Common myeloid progenitor, CD34-positive (primary cell): ENCODE results near the gene SLC5A4.

Source experiments
- CTCF ChIA-PET: fragments of 350-600 bp; sonication (Branson Sonifier 250); formaldehyde crosslinking; loops from one replicate; lab custom pipeline; 2021; ENCODE audit warnings: antibody characterized with exemption; lab: Charles Lee
- POLR2A ChIA-PET: fragments of 350-600 bp; sonication (Branson Sonifier 250); formaldehyde crosslinking; loops from one replicate; lab custom pipeline; 2021; ENCODE audit warnings: antibody characterized with exemption; lab: Charles Lee
- DNase-seq, 3 donors: peaks; one replicate each; pipeline versions ENCODE4 v3.0.0 to v3.0.0-alpha.2; 2013
- H3K27ac ChIP-seq, 2 experiments: 1 replicate in 1 of 2; 2 replicates in 1 of 2; pipeline ENCODE4 v1.7.0; 2013; ENCODE audit warnings: inconsistent platforms in 2 of 2, low read length in 2 of 2, mild to moderate bottlenecking in 2 of 2, low read depth in 1 of 2, moderate library complexity in 1 of 2; ENCODE audit not compliant: severe bottlenecking in 2 of 2, insufficient read depth in 1 of 2, poor library complexity in 1 of 2
- H3K27me3 ChIP-seq, 5 experiments: replicated peaks in 2 of 5; 1 replicate in 3 of 5; 2 replicates in 2 of 5; pipeline versions ENCODE4 v1.6.1 to v1.7.0; 2013; ENCODE audit warnings: low read length in 4 of 5, mild to moderate bottlenecking in 2 of 5, moderate library complexity in 2 of 5, inconsistent platforms in 1 of 5; ENCODE audit not compliant: insufficient read depth in 5 of 5, control insufficient read depth in 4 of 5
- H3K36me3 ChIP-seq, 4 experiments: 1 replicate in 2 of 4; 2 replicates in 2 of 4; pipeline versions ENCODE4 v1.6.1 to v1.7.0; 2013; ENCODE audit warnings: low read length in 3 of 4, control low read depth in 1 of 4, mild to moderate bottlenecking in 1 of 4; ENCODE audit not compliant: control insufficient read depth in 4 of 4, insufficient read depth in 4 of 4
- H3K4me1 ChIP-seq, 4 experiments: 1 replicate in 3 of 4; 2 replicates in 1 of 4; pipeline versions ENCODE4 v1.6.1 to v1.7.1; 2013; ENCODE audit warnings: low read length in 3 of 4, mild to moderate bottlenecking in 3 of 4, control low read depth in 1 of 4, inconsistent platforms in 1 of 4, moderate library complexity in 1 of 4; ENCODE audit not compliant: control insufficient read depth in 4 of 4, insufficient read depth in 4 of 4; ENCODE audit errors: control extremely low read depth in 1 of 4
- H3K4me3 ChIP-seq, 7 experiments: 1 replicate in 4 of 7; 2 replicates in 3 of 7; pipeline versions ENCODE4 v1.5.1 to v1.7.0; 2013; ENCODE audit warnings: mild to moderate bottlenecking in 7 of 7, low read length in 6 of 7, moderate library complexity in 6 of 7, inconsistent platforms in 2 of 7, low read depth in 2 of 7, control low read depth in 1 of 7; ENCODE audit not compliant: insufficient read depth in 4 of 7, control insufficient read depth in 1 of 7; ENCODE audit errors: extremely low read depth in 1 of 7
- H3K9me3 ChIP-seq, 5 experiments: 1 replicate in 4 of 5; 2 replicates in 1 of 5; pipeline versions ENCODE4 v1.6.1 to v1.7.1; 2013; ENCODE audit warnings: low read length in 4 of 5, mild to moderate bottlenecking in 2 of 5, inconsistent platforms in 1 of 5, low read depth in 1 of 5, moderate library complexity in 1 of 5; ENCODE audit not compliant: control insufficient read depth in 4 of 5, insufficient read depth in 2 of 5; ENCODE audit errors: control extremely low read depth in 1 of 5
- WGBS: methylation state at CpG from one replicate; pipeline ENCODE4 v1.1.5; 2013; ENCODE audit not compliant: insufficient coverage; 5-methylcytosine and 5-hydroxymethylcytosine counted together

The SLC5A4 gene

GRCh38 chr22:32217465-32217864 lies 37.7 kb downstream of the SLC5A4 start:
- DNase-seq, result no peak
- H3K36me3 ChIP-seq, result no peaks in the 10 kb centered on the region
- CTCF ChIA-PET, result no interaction called here
- H3K4me3 ChIP-seq, result no peak overlapping the region
- no peak overlapping the region for H3K27ac ChIP-seq
- 100% methylated on average over 1 of the region's 2 CpGs for WGBS
- peaks cover 0 to 3% (median 0%) of the 10 kb centered on the region in 4 experiments for H3K4me1 ChIP-seq
- POLR2A ChIA-PET, result no interaction called here
- no peaks in the 10 kb centered on the region for H3K9me3 ChIP-seq
- H3K27me3 ChIP-seq, result peaks cover 0 to 1% (median 0%) of the 10 kb centered on the region in 5 experiments

- ChIA-PET POLR2A (no interaction called here), CTCF (no interaction called here)
Measured at GRCh38 chr22:32216911-32217310, 38.2 kb downstream of the SLC5A4 start.

GRCh38 chr22:32211011-32211410 lies 44.1 kb downstream of the SLC5A4 start:
- H3K4me1 ChIP-seq, result peaks cover 0 to 10% (median 0%) of the 10 kb centered on the region in 4 experiments
- H3K36me3 ChIP-seq, result no peaks in the 10 kb centered on the region
- H3K27me3 ChIP-seq, result no peaks in the 10 kb centered on the region
- no peak overlapping the region for H3K4me3 ChIP-seq
- no peaks in the 10 kb centered on the region for H3K9me3 ChIP-seq
- ChIA-PET CTCF (interaction anchor here (0.6 to 1.8 kb wide), 4 partner anchors 9 to 107 kb away, joined by 3 to 4 read pairs (median 4); no protein-coding TSS in a partner anchor), POLR2A (no interaction called here)
- WGBS, result 87% methylated on average over 5 of the region's 7 CpGs
- no peak overlapping the region for H3K27ac ChIP-seq
- no peak for DNase-seq

More at GRCh38 chr22:32216911-32217310, 38.2 kb downstream of the SLC5A4 start:
- Histone ChIP-seq H3K4me3 (no peak overlapping the region), H3K9me3 (no peaks in the 10 kb centered on the region), H3K27me3 (peaks cover 0 to 1% (median 0%) of the 10 kb centered on the region in 5 experiments), H3K36me3 (no peaks in the 10 kb centered on the region), H3K4me1 (peaks cover 0 to 3% (median under 1%) of the 10 kb centered on the region in 4 experiments), H3K27ac (no peak overlapping the region)
- peak in 1 of 3 donors; percentile 6 for DNase-seq
- WGBS, result 67% methylated on average over 1 of the region's 10 CpGs

- Histone ChIP-seq H3K4me1 (peaks cover 0 to 10% (median under 1%) of the 10 kb centered on the region in 4 experiments), H3K27ac (no peak overlapping the region), H3K36me3 (no peaks in the 10 kb centered on the region), H3K9me3 (no peaks in the 10 kb centered on the region), H3K27me3 (peaks cover 0 to 20% (median 2%) of the 10 kb centered on the region in 5 experiments), H3K4me3 (no peak overlapping the region)
- 100% methylated on average over 3 of the region's 3 CpGs for WGBS
- no peak for DNase-seq
- POLR2A ChIA-PET, result no interaction called here
- CTCF ChIA-PET, result no interaction called here
Measured at GRCh38 chr22:32208681-32209080, 46.5 kb downstream of the SLC5A4 start.

- ChIA-PET CTCF (no interaction called here), POLR2A (no interaction called here)
- H3K4me1 ChIP-seq, result peaks cover 0 to 13% (median 7%) of the 10 kb centered on the region in 4 experiments
- H3K36me3 ChIP-seq, result no peaks in the 10 kb centered on the region
- peaks cover 0 to 26% (median 3%) of the 10 kb centered on the region in 5 experiments for H3K27me3 ChIP-seq
- H3K4me3 ChIP-seq, result no peak overlapping the region
- DNase-seq, result no peak
- WGBS, result 97% methylated on average over 4 of the region's 4 CpGs
- H3K9me3 ChIP-seq, result no peaks in the 10 kb centered on the region
- no peak overlapping the region for H3K27ac ChIP-seq
Measured at GRCh38 chr22:32207971-32208480, 47.1 kb downstream of the SLC5A4 start.

- Histone ChIP-seq H3K27ac (no peak overlapping the region), H3K36me3 (no peaks in the 10 kb centered on the region), H3K4me1 (peaks cover 0 to 19% (median 16%) of the 10 kb centered on the region in 4 experiments), H3K4me3 (peak overlapping the region in 1 of 7 experiments; percentile 16), H3K9me3 (no peaks in the 10 kb centered on the region), H3K27me3 (peaks cover 0 to 36% (median 6%) of the 10 kb centered on the region in 5 experiments)
- POLR2A ChIA-PET, result no interaction called here
- WGBS, result 57% methylated on average over 18 of the region's 22 CpGs
- CTCF ChIA-PET, result no interaction called here
- peak in 2 of 3 donors; percentile 61 to 66 for DNase-seq
Measured at GRCh38 chr22:32206774-32207758, 48.1 kb downstream of the SLC5A4 start.
